ENCODE data around the gene PSMB2.
A peak's percentile ranks its signal among the peaks of the same experiment; 100 is the strongest.

Gene PSMB2

GRCh38 chr1:35672116-35672515, 30.8 kb upstream of the PSMB2 start:
- Histone ChIP-seq H3K9me3 (ENCODE audit: insufficient read depth, low read depth, low read length) (no peaks in the 10 kb centered on the region), H4K12ac (ENCODE audit: low read depth, low read length) (no peak overlapping the region), H3K27me3 (ENCODE audit: insufficient read depth, low read length) (no peaks in the 10 kb centered on the region), H3K4ac (ENCODE audit: low read depth, low read length) (no peak overlapping the region), H3K36me3 (ENCODE audit: control insufficient read depth in 1 of 2, insufficient read depth in 2 of 2, low read length in 2 of 2) (no peaks in the 10 kb centered on the region), H2BK5ac (ENCODE audit: low read depth, low read length, poor library complexity) (no peak overlapping the region), H3K27ac (ENCODE audit: low read depth, low read length) (no peak overlapping the region), H3K18ac (ENCODE audit: low read length) (no peak overlapping the region), H2BK12ac (ENCODE audit: low read length) (no peak overlapping the region), H3K4me2 (ENCODE audit: low read length) (no peak overlapping the region), H3K9ac (ENCODE audit: low read length) (no peak overlapping the region), H3K79me1 (ENCODE audit: low read length) (no peaks in the 10 kb centered on the region), H3K23ac (ENCODE audit: low read length) (no peak overlapping the region), H3K79me2 (ENCODE audit: control insufficient read depth, insufficient read depth, low read length, poor library complexity) (no peaks in the 10 kb centered on the region), H2AFZ (ENCODE audit: insufficient read depth, low read length, poor library complexity) (no peak overlapping the region), H3K4me3 (ENCODE audit: low read depth, low read length) (no peak overlapping the region), H2AK5ac (ENCODE audit: low read length) (no peak overlapping the region), H4K8ac (ENCODE audit: low read depth, low read length) (no peak overlapping the region), H3K14ac (ENCODE audit: low read length) (no peak overlapping the region), H2BK120ac (ENCODE audit: insufficient read depth, low read length, poor library complexity) (no peak overlapping the region), H4K91ac (ENCODE audit: low read depth, low read length) (no peak overlapping the region), H3K4me1 (ENCODE audit: control insufficient read depth in 1 of 2, insufficient read depth in 2 of 2, low read length in 2 of 2) (no peaks in the 10 kb centered on the region)
- no CpG with 5 or more reads among the region's 6 CpGs for WGBS (ENCODE audit: extremely low coverage, insufficient coverage, insufficient read length)
- no peak for DNase-seq

GRCh38 chr1:35668506-35668905, 27.2 kb upstream of the PSMB2 start:
- Histone ChIP-seq H3K36me3 (ENCODE audit: control insufficient read depth in 1 of 2, insufficient read depth in 2 of 2, low read length in 2 of 2) (no peaks in the 10 kb centered on the region), H2BK120ac (ENCODE audit: insufficient read depth, low read length, poor library complexity) (no peak overlapping the region), H2BK5ac (ENCODE audit: low read depth, low read length, poor library complexity) (no peak overlapping the region), H3K9me3 (ENCODE audit: insufficient read depth, low read depth, low read length) (no peaks in the 10 kb centered on the region), H3K27me3 (ENCODE audit: insufficient read depth, low read length) (no peaks in the 10 kb centered on the region), H3K9ac (ENCODE audit: low read length) (no peak overlapping the region), H2AK5ac (ENCODE audit: low read length) (no peak overlapping the region), H3K79me2 (ENCODE audit: control insufficient read depth, insufficient read depth, low read length, poor library complexity) (no peaks in the 10 kb centered on the region), H2AFZ (ENCODE audit: insufficient read depth, low read length, poor library complexity) (no peak overlapping the region), H3K23ac (ENCODE audit: low read length) (no peak overlapping the region), H2BK12ac (ENCODE audit: low read length) (no peak overlapping the region), H3K4me1 (ENCODE audit: control insufficient read depth in 1 of 2, insufficient read depth in 2 of 2, low read length in 2 of 2) (no peaks in the 10 kb centered on the region), H3K4ac (ENCODE audit: low read depth, low read length) (no peak overlapping the region), H4K91ac (ENCODE audit: low read depth, low read length) (no peak overlapping the region), H3K79me1 (ENCODE audit: low read length) (no peaks in the 10 kb centered on the region), H3K27ac (ENCODE audit: low read depth, low read length) (no peak overlapping the region), H3K18ac (ENCODE audit: low read length) (no peak overlapping the region), H3K4me3 (ENCODE audit: low read depth, low read length) (no peak overlapping the region), H3K14ac (ENCODE audit: low read length) (no peak overlapping the region), H3K4me2 (ENCODE audit: low read length) (no peak overlapping the region), H4K8ac (ENCODE audit: low read depth, low read length) (no peak overlapping the region), H4K12ac (ENCODE audit: low read depth, low read length) (no peak overlapping the region)
- no CpG with 5 or more reads among the region's 5 CpGs for WGBS (ENCODE audit: extremely low coverage, insufficient coverage, insufficient read length)
- DNase-seq: no peak

- Histone ChIP-seq H3K36me3 (ENCODE audit: control insufficient read depth in 1 of 2, insufficient read depth in 2 of 2, low read length in 2 of 2) (no peaks in the 10 kb centered on the region), H3K79me2 (ENCODE audit: control insufficient read depth, insufficient read depth, low read length, poor library complexity) (no peaks in the 10 kb centered on the region), H3K14ac (ENCODE audit: low read length) (no peak overlapping the region), H4K12ac (ENCODE audit: low read depth, low read length) (no peak overlapping the region), H2BK5ac (ENCODE audit: low read depth, low read length, poor library complexity) (no peak overlapping the region), H4K8ac (ENCODE audit: low read depth, low read length) (no peak overlapping the region), H3K18ac (ENCODE audit: low read length) (no peak overlapping the region), H3K4ac (ENCODE audit: low read depth, low read length) (no peak overlapping the region), H2BK12ac (ENCODE audit: low read length) (no peak overlapping the region), H2AK5ac (ENCODE audit: low read length) (no peak overlapping the region), H3K27ac (ENCODE audit: low read depth, low read length) (no peak overlapping the region), H3K27me3 (ENCODE audit: insufficient read depth, low read length) (no peaks in the 10 kb centered on the region), H3K4me1 (ENCODE audit: control insufficient read depth in 1 of 2, insufficient read depth in 2 of 2, low read length in 2 of 2) (no peaks in the 10 kb centered on the region), H2BK120ac (ENCODE audit: insufficient read depth, low read length, poor library complexity) (no peak overlapping the region), H3K23ac (ENCODE audit: low read length) (no peak overlapping the region), H3K79me1 (ENCODE audit: low read length) (no peaks in the 10 kb centered on the region), H3K9ac (ENCODE audit: low read length) (no peak overlapping the region), H3K9me3 (ENCODE audit: insufficient read depth, low read depth, low read length) (no peaks in the 10 kb centered on the region), H2AFZ (ENCODE audit: insufficient read depth, low read length, poor library complexity) (no peak overlapping the region), H3K4me3 (ENCODE audit: low read depth, low read length) (no peak overlapping the region), H3K4me2 (ENCODE audit: low read length) (no peak overlapping the region), H4K91ac (ENCODE audit: low read depth, low read length) (no peak overlapping the region)
- WGBS (ENCODE audit: extremely low coverage, insufficient coverage, insufficient read length): no CpG with 5 or more reads among the region's 1 CpG
- no peak for DNase-seq
Observed at GRCh38 chr1:35666916-35667315, 25.6 kb upstream of the PSMB2 start.

- Histone ChIP-seq H2AFZ (ENCODE audit: insufficient read depth, low read length, poor library complexity) (no peak overlapping the region), H3K4me3 (ENCODE audit: low read depth, low read length) (no peak overlapping the region), H3K9ac (ENCODE audit: low read length) (peak overlapping the region; percentile 27), H4K8ac (ENCODE audit: low read depth, low read length) (no peak overlapping the region), H2BK12ac (ENCODE audit: low read length) (no peak overlapping the region), H2BK120ac (ENCODE audit: insufficient read depth, low read length, poor library complexity) (no peak overlapping the region), H4K12ac (ENCODE audit: low read depth, low read length) (no peak overlapping the region), H3K27me3 (ENCODE audit: insufficient read depth, low read length) (no peaks in the 10 kb centered on the region), H3K27ac (ENCODE audit: low read depth, low read length) (no peak overlapping the region), H3K4me1 (ENCODE audit: control insufficient read depth in 1 of 2, insufficient read depth in 2 of 2, low read length in 2 of 2) (no peaks in the 10 kb centered on the region), H3K4ac (ENCODE audit: low read depth, low read length) (no peak overlapping the region), H3K4me2 (ENCODE audit: low read length) (no peak overlapping the region), H3K23ac (ENCODE audit: low read length) (no peak overlapping the region), H3K18ac (ENCODE audit: low read length) (no peak overlapping the region), H3K79me1 (ENCODE audit: low read length) (no peaks in the 10 kb centered on the region), H3K9me3 (ENCODE audit: insufficient read depth, low read depth, low read length) (no peaks in the 10 kb centered on the region), H3K79me2 (ENCODE audit: control insufficient read depth, insufficient read depth, low read length, poor library complexity) (no peaks in the 10 kb centered on the region), H4K91ac (ENCODE audit: low read depth, low read length) (no peak overlapping the region), H2AK5ac (ENCODE audit: low read length) (no peak overlapping the region), H2BK5ac (ENCODE audit: low read depth, low read length, poor library complexity) (no peak overlapping the region), H3K36me3 (ENCODE audit: control insufficient read depth in 1 of 2, insufficient read depth in 2 of 2, low read length in 2 of 2) (no peaks in the 10 kb centered on the region), H3K14ac (ENCODE audit: low read length) (no peak overlapping the region)
- DNase-seq: no peak
- no CpG with 5 or more reads among the region's 2 CpGs for WGBS (ENCODE audit: extremely low coverage, insufficient coverage, insufficient read length)
Observed at GRCh38 chr1:35666216-35666615, 24.9 kb upstream of the PSMB2 start.
